PC-3 (cell line): ENCODE results near the gene TSHZ3. TPM values are rescaled to one million over a fixed set of nuclear protein-coding genes. Genes with fewer than 3 reads are reported as not detected.

Experiments used
- ATAC-seq: fragments of 200-7000 bp; cut with Tn5 transposase; 2 replicates; pipeline ENCODE4 v1.9.1; 2020; ENCODE audit warnings: mild to moderate bottlenecking, moderate library complexity
- BruUV-seq: library from RNA; stranded (reverse); fragments of 400-500 nt; replicated peaks from 2 replicates; lab custom pipeline; 2021; lab: Mats Ljungman, UMichigan
- CTCF ChIA-PET: fragments of 300-600 bp; sonication (Branson Sonifier 250); formaldehyde crosslinking; loops from one replicate; lab custom pipeline; 2022; ENCODE audit warnings: antibody characterized with exemption; lab: Charles Lee
- POLR2A ChIA-PET: fragments of 300-600 bp; sonication (Branson Sonifier 250); formaldehyde crosslinking; loops from one replicate; lab custom pipeline; 2022; ENCODE audit warnings: antibody characterized with exemption; ENCODE audit not compliant: unreplicated experiment; lab: Charles Lee
- DNase-seq: peaks from one replicate; pipeline ENCODE4 v3.0.0-alpha.2; 2015
- H2AFZ ChIP-seq: fragments of 300-600 bp; sonication (generic); 2 replicates; pipeline ENCODE4 v1.6.0; 2016; ENCODE audit warnings: antibody characterized with exemption, low read length
- H3F3A ChIP-seq: fragments of 300-600 bp; sonication (generic); one replicate; pipeline ENCODE4 v1.6.0; 2017; ENCODE audit warnings: antibody characterized with exemption, low read length, control low read depth, mild to moderate bottlenecking; ENCODE audit not compliant: unreplicated experiment
- H3K27ac ChIP-seq: fragments of 300-600 bp; sonication (generic); 2 replicates; pipeline ENCODE4 v1.5.1; 2016; ENCODE audit warnings: mild to moderate bottlenecking, low read length
- H3K27me3 ChIP-seq: fragments of 300-600 bp; sonication (generic); 2 replicates; pipeline ENCODE4 v1.6.1; 2016; ENCODE audit warnings: low read length, mixed read lengths
- H3K36me3 ChIP-seq: fragments of 300-600 bp; sonication (generic); 2 replicates; pipeline ENCODE4 v1.6.1; 2016; ENCODE audit warnings: low read depth, mixed run types, low read length, mixed read lengths
- H3K4me1 ChIP-seq: fragments of 300-600 bp; sonication (generic); 2 replicates; pipeline ENCODE4 v1.5.1; 2016; ENCODE audit warnings: low read length; ENCODE audit not compliant: insufficient read depth
- H3K4me2 ChIP-seq: fragments of 300-600 bp; sonication (generic); 2 replicates; pipeline ENCODE4 v1.6.0; 2016; ENCODE audit warnings: low read length
- H3K4me3 ChIP-seq: fragments of 300-600 bp; sonication (generic); 2 replicates; pipeline ENCODE4 v1.5.1; 2016; ENCODE audit warnings: mild to moderate bottlenecking, low read length, mixed read lengths
- H3K79me2 ChIP-seq: fragments of 300-600 bp; sonication (generic); 2 replicates; pipeline ENCODE4 v1.6.1; 2017; ENCODE audit warnings: low read length, mixed read lengths
- H3K9ac ChIP-seq: fragments of 300-600 bp; sonication (generic); 2 replicates; pipeline ENCODE4 v1.6.0; 2016; ENCODE audit warnings: mild to moderate bottlenecking, low read length
- H3K9me2 ChIP-seq: fragments of 300-600 bp; sonication (generic); replicated peaks from 2 replicates; pipeline ENCODE4 v1.6.1; 2016; ENCODE audit warnings: mixed run types, low read length, mixed read lengths
- H3K9me3 ChIP-seq: fragments of 300-600 bp; sonication (generic); 2 replicates; pipeline ENCODE4 v1.6.1; 2016; ENCODE audit warnings: low read length, mixed read lengths
- H4K20me1 ChIP-seq: fragments of 300-600 bp; sonication (generic); 2 replicates; pipeline ENCODE4 v1.6.1; 2016; ENCODE audit warnings: low read length, mixed read lengths
- EZH2 ChIP-seq: fragments of 300-600 bp; sonication (generic); IDR thresholded peaks from one replicate; pipeline ENCODE4 v1.6.1; 2017; ENCODE audit warnings: antibody characterized with exemption, mild to moderate bottlenecking, low read length; ENCODE audit not compliant: unreplicated experiment
- EZH2phosphoT487 ChIP-seq: fragments of 300-600 bp; sonication (generic); IDR thresholded peaks from 2 replicates; pipeline ENCODE4 v1.6.1; 2018; ENCODE audit warnings: mild to moderate bottlenecking, antibody characterized with exemption, low read length, borderline replicate concordance
- intact Hi-C: fragments of 100-400 bp; cut with micrococcal nuclease; formaldehyde crosslinking; loops from 2 replicates; pipeline ENCODE4 v1.9.0; 2023
- total RNA-seq: library from RNA; depleted of rRNA; stranded (reverse); fragments of >200 nt; gene quantifications from 2 replicates; pipeline ENCODE4 v1.2.3, GENCODE V29; 2014
- TF ChIP-seq, protein P1 (sequence below): fragments of 300-600 bp; sonication (generic); conservative IDR thresholded peaks from 2 replicates; pipeline ENCODE4 v1.5.1; 2017; ENCODE audit warnings: antibody characterized with exemption, low read depth, mild to moderate bottlenecking, low read length

TSHZ3 gene
- total RNA-seq, 1 experiment from 2014 or later: 0.18 TPM

DNA sequence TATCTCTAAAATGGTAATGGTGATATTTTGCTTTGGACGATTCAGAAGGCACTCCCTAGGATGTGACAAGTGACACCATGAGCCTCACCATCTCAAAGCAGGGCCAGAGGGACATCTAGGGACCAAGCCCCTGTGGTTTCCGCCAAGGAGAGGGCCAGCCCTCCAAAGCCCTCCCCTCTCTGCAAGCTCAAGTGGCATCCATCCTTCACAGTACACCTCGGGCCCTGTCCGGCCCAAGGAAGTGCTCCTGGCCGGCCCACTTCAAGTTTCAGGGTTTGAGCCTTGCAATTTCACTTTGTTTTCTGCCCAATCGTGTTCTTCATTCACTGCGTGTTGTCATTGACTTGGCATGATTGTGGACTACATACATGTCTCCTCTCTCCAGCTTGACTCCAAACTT lies 82.5 kb downstream of the TSHZ3 start:
- Histone ChIP-seq H3K9me2 (no peaks in the 10 kb centered on the region), H4K20me1 (no peaks in the 10 kb centered on the region), H3K9ac (no peak overlapping the region), H3K79me2 (no peaks in the 10 kb centered on the region), H3K4me1 (no peaks in the 10 kb centered on the region), H2AFZ (no peak overlapping the region), H3K27me3 (no peaks in the 10 kb centered on the region), H3F3A (no peaks in the 10 kb centered on the region), H3K9me3 (no peaks in the 10 kb centered on the region), H3K36me3 (no peaks in the 10 kb centered on the region), H3K4me2 (no peak overlapping the region), H3K27ac (no peak overlapping the region), H3K4me3 (no peak overlapping the region)
- CTCF ChIA-PET: no interaction called here
- DNase-seq (no peak), ATAC-seq (no peak)
- BruUV-seq: no TSS peak
- intact Hi-C loops: no loop called here
- TF ChIP-seq, protein P1, sequence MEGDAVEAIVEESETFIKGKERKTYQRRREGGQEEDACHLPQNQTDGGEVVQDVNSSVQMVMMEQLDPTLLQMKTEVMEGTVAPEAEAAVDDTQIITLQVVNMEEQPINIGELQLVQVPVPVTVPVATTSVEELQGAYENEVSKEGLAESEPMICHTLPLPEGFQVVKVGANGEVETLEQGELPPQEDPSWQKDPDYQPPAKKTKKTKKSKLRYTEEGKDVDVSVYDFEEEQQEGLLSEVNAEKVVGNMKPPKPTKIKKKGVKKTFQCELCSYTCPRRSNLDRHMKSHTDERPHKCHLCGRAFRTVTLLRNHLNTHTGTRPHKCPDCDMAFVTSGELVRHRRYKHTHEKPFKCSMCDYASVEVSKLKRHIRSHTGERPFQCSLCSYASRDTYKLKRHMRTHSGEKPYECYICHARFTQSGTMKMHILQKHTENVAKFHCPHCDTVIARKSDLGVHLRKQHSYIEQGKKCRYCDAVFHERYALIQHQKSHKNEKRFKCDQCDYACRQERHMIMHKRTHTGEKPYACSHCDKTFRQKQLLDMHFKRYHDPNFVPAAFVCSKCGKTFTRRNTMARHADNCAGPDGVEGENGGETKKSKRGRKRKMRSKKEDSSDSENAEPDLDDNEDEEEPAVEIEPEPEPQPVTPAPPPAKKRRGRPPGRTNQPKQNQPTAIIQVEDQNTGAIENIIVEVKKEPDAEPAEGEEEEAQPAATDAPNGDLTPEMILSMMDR: no peak
- TF ChIP-seq EZH2phosphoT487 (no peak), EZH2 (no peak)
- POLR2A ChIA-PET: no interaction called here

DNA sequence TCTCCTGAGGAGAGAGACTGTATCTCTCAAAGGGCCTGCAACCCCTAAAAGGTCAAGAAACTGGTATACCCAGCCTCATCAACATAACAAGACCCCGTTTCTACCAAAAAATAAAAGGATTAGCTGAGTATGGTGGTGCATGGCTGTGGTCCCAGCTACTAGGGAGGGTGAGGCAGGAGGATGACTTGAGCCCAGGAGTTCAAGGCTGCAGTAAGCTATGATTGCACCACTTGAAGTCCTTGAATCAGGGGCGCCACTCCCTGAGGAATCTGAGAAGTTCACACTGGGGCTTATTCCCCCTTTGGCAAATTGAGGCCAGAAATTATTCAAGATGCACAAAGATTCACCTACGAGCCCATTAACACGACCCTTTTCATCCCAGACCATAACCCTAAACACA lies 83.0 kb downstream of the TSHZ3 start:
- H3F3A ChIP-seq: no peaks in the 10 kb centered on the region
- intact Hi-C loops: no loop called here
- H3K27ac ChIP-seq: no peak overlapping the region
- no peaks in the 10 kb centered on the region for H4K20me1 ChIP-seq
- H3K9me2 ChIP-seq: no peaks in the 10 kb centered on the region
- no peaks in the 10 kb centered on the region for H3K36me3 ChIP-seq
- BruUV-seq: no TSS peak
- H3K4me1 ChIP-seq: no peaks in the 10 kb centered on the region
- CTCF ChIA-PET: no interaction called here
- H3K9ac ChIP-seq: no peak overlapping the region
- H3K4me3 ChIP-seq: no peak overlapping the region
- H2AFZ ChIP-seq: no peak overlapping the region
- H3K27me3 ChIP-seq: no peaks in the 10 kb centered on the region
- no peaks in the 10 kb centered on the region for H3K79me2 ChIP-seq
- no peak for ATAC-seq
- POLR2A ChIA-PET: no interaction called here
- H3K9me3 ChIP-seq: no peaks in the 10 kb centered on the region
- no peak overlapping the region for H3K4me2 ChIP-seq
- TF ChIP-seq, protein P1: no peak
- no peak for TF ChIP-seq EZH2phosphoT487
- no peak for TF ChIP-seq EZH2
- no peak for DNase-seq

DNA sequence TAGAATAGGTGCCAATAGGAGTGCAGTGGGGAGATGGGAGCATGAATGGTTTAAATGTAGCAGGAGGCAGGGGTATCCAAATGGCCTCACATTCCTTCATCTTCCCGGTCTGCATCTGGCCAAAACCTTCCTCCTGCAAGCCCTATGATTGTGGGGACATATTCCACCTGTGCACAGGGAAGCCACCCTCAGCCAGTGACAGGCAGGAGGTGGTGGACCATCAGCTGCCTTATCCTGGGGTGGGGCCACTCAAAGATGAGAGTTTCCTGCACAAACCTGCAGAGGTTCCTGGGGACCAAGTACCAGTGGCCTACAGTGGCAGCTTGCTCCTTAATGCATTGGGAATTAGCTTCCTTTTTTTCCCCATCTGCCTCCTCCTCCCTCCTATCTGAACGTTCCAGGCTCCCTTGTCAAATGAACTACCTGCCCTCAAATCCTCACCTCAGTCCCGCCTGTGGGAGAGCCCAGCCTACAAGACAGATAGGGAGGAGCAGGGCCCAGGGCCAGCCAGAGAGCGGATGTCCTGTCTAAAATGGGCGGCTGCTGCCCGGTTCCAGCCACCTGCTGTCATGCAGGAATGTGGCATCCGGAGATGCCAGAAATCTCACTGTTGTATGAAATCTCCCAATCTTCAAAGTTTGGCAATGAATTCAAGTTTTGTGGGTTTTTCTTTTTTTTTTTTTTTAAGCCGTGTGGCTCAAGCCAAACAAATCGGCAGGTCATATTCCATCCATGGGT lies 85.0 kb downstream of the TSHZ3 start:
- H3K4me1 ChIP-seq: no peaks in the 10 kb centered on the region
- ChIA-PET CTCF (no interaction called here), POLR2A (no interaction called here)
- no peaks in the 10 kb centered on the region for H3F3A ChIP-seq
- no peaks in the 10 kb centered on the region for H3K9me2 ChIP-seq
- H3K36me3 ChIP-seq: no peaks in the 10 kb centered on the region
- ATAC-seq: no peak
- no TSS peak for BruUV-seq
- TF ChIP-seq EZH2phosphoT487: no peak
- no peak for TF ChIP-seq EZH2
- TF ChIP-seq, protein P1: no peak
- no peaks in the 10 kb centered on the region for H3K27me3 ChIP-seq
- no peak overlapping the region for H2AFZ ChIP-seq
- H3K9me3 ChIP-seq: no peaks in the 10 kb centered on the region
- no peak for DNase-seq
- H4K20me1 ChIP-seq: no peaks in the 10 kb centered on the region
- intact Hi-C loops: no loop called here
- H3K4me3 ChIP-seq: no peak overlapping the region
- H3K4me2 ChIP-seq: no peak overlapping the region
- H3K9ac ChIP-seq: no peak overlapping the region
- no peaks in the 10 kb centered on the region for H3K79me2 ChIP-seq
- H3K27ac ChIP-seq: no peak overlapping the region
